Dermis microvascular lymphatic vessel endothelial cell (primary cell): ENCODE results near the gene VPS16. TPM values are rescaled to one million over a fixed set of nuclear protein-coding genes. Genes with fewer than 3 reads are reported as not detected.
A peak's percentile ranks its signal among the peaks of the same experiment; 100 is the strongest.
"Not testable (repeated sequence)": the region's sequence is repeated elsewhere in the genome, so short reads cannot be mapped to it uniquely, and the experiment has no call there.

ENCODE experiments used
- DNase-seq, 2 donors: peaks; one replicate each; pipeline versions ENCODE4 v3.0.0 to v3.0.0-alpha.2; 2010; ENCODE audit warnings: low read depth in 2 of 2
- total RNA-seq: library from RNA; depleted of rRNA; stranded (reverse); fragments of >200 nt; gene quantifications from 2 replicates; pipeline ENCODE4 v1.2.1, GENCODE V29; 2014

The VPS16 gene
- total RNA-seq, 1 donor from 2014 or later, result 32.5 TPM

GRCh38 chr20:2806351-2806701 lies 34.2 kb upstream of the VPS16 start:
- no peak for DNase-seq

GRCh38 chr20:2807019-2807418 lies 33.5 kb upstream of the VPS16 start:
- DNase-seq, result no peak

GRCh38 chr20:2807929-2808328 lies 32.6 kb upstream of the VPS16 start:
- not testable (repeated sequence) for DNase-seq

GRCh38 chr20:2809690-2810089 lies 30.9 kb upstream of the VPS16 start:
- no peak for DNase-seq

- no peak for DNase-seq
Measured at GRCh38 chr20:2812189-2812588, 28.4 kb upstream of the VPS16 start.

GRCh38 chr20:2814076-2814475 lies 26.5 kb upstream of the VPS16 start:
- DNase-seq, result no peak

- peak in 1 of 2 donors; percentile 59 for DNase-seq
Measured at GRCh38 chr20:2814587-2815051, 25.9 kb upstream of the VPS16 start, which contains the start of gene C20orf141. Gene C20orf141, plus strand, starts transcription at chr20:2814987. Its CDS starts 198 bp downstream, at chr20:2815185.

GRCh38 chr20:2815242-2815900 lies 25.2 kb upstream of the VPS16 start:
- no peak for DNase-seq

GRCh38 chr20:2816030-2816582 lies 24.4 kb upstream of the VPS16 start, which contains the start of gene TMEM239:
Gene TMEM239, plus strand, starts transcription at chr20:2816364. Its CDS starts 191 bp downstream, at chr20:2816555.
- DNase-seq, result no peak

GRCh38 chr20:2816583-2817340 lies 23.8 kb upstream of the VPS16 start:
- no peak for DNase-seq

GRCh38 chr20:2817341-2817726 lies 23.2 kb upstream of the VPS16 start:
- DNase-seq, result no peak

GRCh38 chr20:2817891-2818595 lies 22.5 kb upstream of the VPS16 start:
- no peak for DNase-seq

- DNase-seq, result no peak
Measured at GRCh38 chr20:2820084-2820895, 20.3 kb upstream of the VPS16 start.

GRCh38 chr20:2820896-2821869 lies 19.4 kb upstream of the VPS16 start:
- no peak for DNase-seq

- no peak for DNase-seq
Measured at GRCh38 chr20:2822073-2822472, 18.5 kb upstream of the VPS16 start.

- DNase-seq, result no peak
Measured at GRCh38 chr20:2825761-2826160, 14.8 kb upstream of the VPS16 start.

GRCh38 chr20:2826655-2827054 lies 13.9 kb upstream of the VPS16 start:
- no peak for DNase-seq

- no peak for DNase-seq
Measured at GRCh38 chr20:2829376-2829775, 11.2 kb upstream of the VPS16 start.

- not testable (repeated sequence) for DNase-seq
Measured at GRCh38 chr20:2831206-2831605, 9.3 kb upstream of the VPS16 start.

GRCh38 chr20:2833761-2834160 lies 6.8 kb upstream of the VPS16 start:
- no peak for DNase-seq
